Measurements from ENCODE around the gene MIEF2. TPM values are rescaled to one million over a fixed set of nuclear protein-coding genes. Genes with fewer than 3 reads are reported as not detected.

The MIEF2 gene
- total RNA-seq, 4 donors from 2014 or later, result 19.5 to 39.2 (median 27.5) TPM

DNA sequence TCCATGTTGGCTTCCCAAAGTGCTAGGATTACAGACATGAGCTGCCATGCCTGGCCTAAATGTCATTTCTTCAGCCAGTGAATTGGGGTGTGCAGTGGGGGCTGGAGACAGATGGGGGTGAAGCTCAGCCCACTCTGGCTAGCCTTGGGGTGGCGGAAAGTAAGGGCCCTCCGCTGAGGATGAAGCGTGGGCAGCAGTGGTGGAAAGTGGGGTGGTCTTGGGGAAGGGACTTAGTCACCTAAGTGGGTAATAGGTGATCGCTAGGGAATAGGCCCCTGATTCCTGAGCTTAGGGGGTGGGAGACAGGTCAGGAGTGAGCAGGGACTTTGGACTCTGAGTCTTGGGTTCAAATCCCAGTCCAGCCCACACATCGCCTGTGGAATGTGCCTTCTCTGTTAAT, 32.8 kb upstream of the MIEF2 start:
- no peaks in the 10 kb centered on the region for H3K27me3 ChIP-seq
- no peak overlapping the region for H3K4me3 ChIP-seq
- H3K4me1 ChIP-seq, result peaks cover 21% of the 10 kb centered on the region
- H3K36me3 ChIP-seq, result peaks cover 6% of the 10 kb centered on the region
- TF ChIP-seq POLR2A (IDR thresholded peaks at IDR 0.05) (no peak), POLR2AphosphoS5 (IDR thresholded peaks at IDR 0.05) (no peak), EP300 (IDR thresholded peaks at IDR 0.05) (no peak)
- TF ChIP-seq, protein P1, sequence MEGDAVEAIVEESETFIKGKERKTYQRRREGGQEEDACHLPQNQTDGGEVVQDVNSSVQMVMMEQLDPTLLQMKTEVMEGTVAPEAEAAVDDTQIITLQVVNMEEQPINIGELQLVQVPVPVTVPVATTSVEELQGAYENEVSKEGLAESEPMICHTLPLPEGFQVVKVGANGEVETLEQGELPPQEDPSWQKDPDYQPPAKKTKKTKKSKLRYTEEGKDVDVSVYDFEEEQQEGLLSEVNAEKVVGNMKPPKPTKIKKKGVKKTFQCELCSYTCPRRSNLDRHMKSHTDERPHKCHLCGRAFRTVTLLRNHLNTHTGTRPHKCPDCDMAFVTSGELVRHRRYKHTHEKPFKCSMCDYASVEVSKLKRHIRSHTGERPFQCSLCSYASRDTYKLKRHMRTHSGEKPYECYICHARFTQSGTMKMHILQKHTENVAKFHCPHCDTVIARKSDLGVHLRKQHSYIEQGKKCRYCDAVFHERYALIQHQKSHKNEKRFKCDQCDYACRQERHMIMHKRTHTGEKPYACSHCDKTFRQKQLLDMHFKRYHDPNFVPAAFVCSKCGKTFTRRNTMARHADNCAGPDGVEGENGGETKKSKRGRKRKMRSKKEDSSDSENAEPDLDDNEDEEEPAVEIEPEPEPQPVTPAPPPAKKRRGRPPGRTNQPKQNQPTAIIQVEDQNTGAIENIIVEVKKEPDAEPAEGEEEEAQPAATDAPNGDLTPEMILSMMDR (IDR thresholded peaks at IDR 0.05), result no peak
- no peak overlapping the region for H3K27ac ChIP-seq
- no peaks in the 10 kb centered on the region for H3K9me3 ChIP-seq
- DNase-seq (ENCODE audit: low spot score in 2 of 2), result no peak
- 91% methylated on average over 5 of the region's 5 CpGs for whole genome bisulfite sequencing

DNA sequence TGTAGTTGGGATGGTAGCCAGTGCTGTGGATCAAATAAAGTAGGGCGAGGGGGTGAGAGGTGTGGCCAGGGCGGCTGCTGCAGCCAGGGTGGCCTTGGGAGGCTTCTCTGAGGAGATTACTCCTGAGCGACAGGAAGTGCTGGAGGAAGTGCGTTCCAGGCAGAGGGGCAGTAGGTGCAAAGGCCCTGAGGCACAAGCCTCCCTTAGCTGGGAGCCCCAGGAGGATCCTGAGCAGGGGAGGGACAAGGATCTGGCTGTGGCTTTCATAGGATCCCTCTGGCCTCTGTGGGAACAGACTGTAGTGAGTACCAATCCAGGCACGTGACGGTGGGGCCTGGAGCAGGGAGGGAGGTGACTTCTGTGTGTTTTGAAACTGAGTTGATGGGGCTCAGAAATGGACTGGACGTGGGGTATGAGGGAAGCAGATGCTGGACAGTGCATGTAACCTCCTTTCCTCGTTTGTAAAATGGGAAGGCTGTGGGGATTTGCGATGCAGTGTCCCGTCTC, 32.2 kb upstream of the MIEF2 start:
- Histone ChIP-seq H3K27ac (no peak overlapping the region), H3K27me3 (no peaks in the 10 kb centered on the region), H3K4me3 (no peak overlapping the region), H3K4me1 (peaks cover 21% of the 10 kb centered on the region), H3K9me3 (no peaks in the 10 kb centered on the region), H3K36me3 (peaks cover 10% of the 10 kb centered on the region)
- TF ChIP-seq POLR2A (IDR thresholded peaks at IDR 0.05) (no peak), POLR2AphosphoS5 (IDR thresholded peaks at IDR 0.05) (no peak), EP300 (IDR thresholded peaks at IDR 0.05) (no peak)
- TF ChIP-seq, protein P1 (IDR thresholded peaks at IDR 0.05), result no peak
- WGBS, result 86% methylated on average over 10 of the region's 10 CpGs
- no peak for DNase-seq (ENCODE audit: low spot score in 2 of 2)

DNA sequence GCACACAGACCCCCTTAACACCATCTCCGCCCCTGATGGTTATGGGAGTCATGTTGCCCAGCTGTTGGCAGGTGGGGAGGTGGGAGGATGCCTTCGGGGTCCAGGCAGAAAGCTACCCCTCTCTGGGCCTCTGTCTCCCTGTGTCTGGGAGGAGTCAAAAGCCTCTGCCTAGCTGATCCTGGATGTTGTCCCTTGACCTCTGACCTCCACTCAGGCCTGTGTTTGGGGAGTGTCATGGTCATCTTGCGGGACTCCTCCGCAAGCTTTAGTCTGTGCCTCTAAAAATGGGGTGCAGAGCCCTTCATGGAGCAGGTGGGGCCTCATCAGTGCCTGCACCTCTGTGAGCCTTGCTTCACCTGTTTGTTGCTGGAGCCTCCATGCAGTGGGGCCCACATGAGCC, 31.2 kb upstream of the MIEF2 start:
- H3K27ac ChIP-seq, result no peak overlapping the region
- 81% methylated on average over 4 of the region's 4 CpGs for WGBS
- DNase-seq (ENCODE audit: low spot score in 2 of 2), result no peak

DNA sequence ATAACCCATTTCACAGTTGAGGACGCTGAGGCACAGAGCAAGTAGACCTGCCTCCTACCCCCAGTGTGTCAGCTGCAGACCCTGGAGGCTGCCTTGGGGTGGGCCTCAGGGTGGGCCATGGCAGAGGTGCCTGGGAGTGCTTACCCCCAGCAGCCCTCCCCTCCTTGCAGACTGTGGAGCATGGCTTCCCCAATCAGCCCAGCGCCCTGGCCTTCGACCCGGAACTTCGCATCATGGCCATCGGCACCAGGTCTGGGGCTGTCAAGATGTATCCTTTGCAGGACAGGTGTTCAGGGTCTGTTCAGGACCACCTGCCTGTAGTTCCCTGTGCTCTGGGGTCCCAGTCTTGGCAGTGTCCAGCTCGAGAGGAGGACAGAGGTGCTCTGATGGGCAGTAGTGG, 30.7 kb upstream of the MIEF2 start:
- peaks cover 23% of the 10 kb centered on the region for H3K36me3 ChIP-seq
- no peak for DNase-seq (ENCODE audit: low spot score in 2 of 2)
- no peak overlapping the region for H3K27ac ChIP-seq
- peaks cover 17% of the 10 kb centered on the region for H3K4me1 ChIP-seq
- TF ChIP-seq POLR2AphosphoS5 (IDR thresholded peaks at IDR 0.05) (no peak), POLR2A (IDR thresholded peaks at IDR 0.05) (no peak), EP300 (IDR thresholded peaks at IDR 0.05) (no peak)
- TF ChIP-seq, protein P1 (IDR thresholded peaks at IDR 0.05), result no peak
- H3K9me3 ChIP-seq, result no peaks in the 10 kb centered on the region
- WGBS, result 96% methylated on average over 7 of the region's 7 CpGs
- H3K4me3 ChIP-seq, result no peak overlapping the region
- no peaks in the 10 kb centered on the region for H3K27me3 ChIP-seq

More for the DNA sequence above, 31.2 kb upstream of the MIEF2 start:
- no peaks in the 10 kb centered on the region for H3K27me3 ChIP-seq
- H3K4me1 ChIP-seq, result peaks cover 21% of the 10 kb centered on the region
- H3K36me3 ChIP-seq, result peaks cover 18% of the 10 kb centered on the region
- no peaks in the 10 kb centered on the region for H3K9me3 ChIP-seq
- no peak overlapping the region for H3K4me3 ChIP-seq
- TF ChIP-seq POLR2A (IDR thresholded peaks at IDR 0.05) (no peak), POLR2AphosphoS5 (IDR thresholded peaks at IDR 0.05) (no peak), EP300 (IDR thresholded peaks at IDR 0.05) (no peak)
- TF ChIP-seq, protein P1 (IDR thresholded peaks at IDR 0.05), result no peak

DNA sequence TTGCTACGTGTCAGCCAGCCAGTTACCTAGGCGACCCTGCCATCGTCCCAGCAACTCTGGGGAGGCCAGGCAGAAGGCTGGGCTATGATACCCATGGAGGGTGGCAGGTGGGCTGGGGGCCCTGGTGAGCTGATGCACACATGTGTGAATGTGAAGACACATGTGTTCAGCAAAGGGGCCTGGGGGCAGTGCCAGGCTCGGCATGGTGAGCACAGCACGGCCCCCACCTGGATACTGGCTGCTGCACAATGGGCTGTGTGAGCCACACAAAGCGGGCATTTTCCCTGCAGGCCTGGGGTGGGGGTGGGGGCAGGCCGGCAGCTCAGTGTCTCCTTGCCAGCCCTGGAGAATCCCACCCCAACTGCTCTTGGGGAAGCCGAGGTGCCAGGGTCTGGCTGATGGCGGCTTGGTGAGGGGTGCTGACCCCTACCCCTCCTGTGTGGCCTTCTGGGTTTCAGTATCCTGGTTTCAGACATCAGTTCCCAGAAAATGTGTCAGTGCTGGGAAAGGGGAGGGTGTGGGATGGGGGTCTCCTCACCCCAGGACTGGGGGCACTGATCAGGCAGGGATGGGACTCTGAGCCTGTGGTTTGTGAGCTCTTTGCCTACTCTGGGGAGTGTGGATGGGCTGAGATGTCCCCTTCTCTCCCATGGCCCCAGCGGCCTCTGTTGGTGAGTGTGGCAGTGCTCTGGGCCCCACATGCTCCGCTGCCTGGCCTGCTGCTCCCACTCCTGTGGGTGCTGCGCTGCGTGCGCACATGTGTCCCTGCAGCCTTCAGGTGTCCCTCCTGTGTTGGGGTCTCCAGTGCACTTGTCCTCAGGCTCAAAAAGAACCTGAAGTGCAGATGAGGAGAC, 29.9 kb upstream of the MIEF2 start:
- Histone ChIP-seq H3K27me3 (no peaks in the 10 kb centered on the region), H3K9me3 (no peaks in the 10 kb centered on the region), H3K4me1 (peaks cover 20% of the 10 kb centered on the region), H3K27ac (no peak overlapping the region), H3K4me3 (no peak overlapping the region), H3K36me3 (peaks cover 30% of the 10 kb centered on the region)
- TF ChIP-seq POLR2A (IDR thresholded peaks at IDR 0.05) (no peak), EP300 (IDR thresholded peaks at IDR 0.05) (no peak), POLR2AphosphoS5 (IDR thresholded peaks at IDR 0.05) (no peak)
- TF ChIP-seq, protein P1 (IDR thresholded peaks at IDR 0.05), result no peak
- no peak for DNase-seq (ENCODE audit: low spot score in 2 of 2)
- WGBS, result 78% methylated on average over 5 of the region's 14 CpGs
